ENCODE data around the gene UBTD1. TPM values are rescaled to one million over a fixed set of nuclear protein-coding genes. Genes with fewer than 3 reads are reported as not detected.
A peak's percentile ranks its signal among the peaks of the same experiment; 100 is the strongest.
"Not testable (repeated sequence)": the region's sequence is repeated elsewhere in the genome, so short reads cannot be mapped to it uniquely, and the experiment has no call there.

UBTD1 gene
- total and polyA plus RNA-seq, 7 experiments from 2014 or later: 0.94 to 4.2 (median 2.1) TPM

DNA sequence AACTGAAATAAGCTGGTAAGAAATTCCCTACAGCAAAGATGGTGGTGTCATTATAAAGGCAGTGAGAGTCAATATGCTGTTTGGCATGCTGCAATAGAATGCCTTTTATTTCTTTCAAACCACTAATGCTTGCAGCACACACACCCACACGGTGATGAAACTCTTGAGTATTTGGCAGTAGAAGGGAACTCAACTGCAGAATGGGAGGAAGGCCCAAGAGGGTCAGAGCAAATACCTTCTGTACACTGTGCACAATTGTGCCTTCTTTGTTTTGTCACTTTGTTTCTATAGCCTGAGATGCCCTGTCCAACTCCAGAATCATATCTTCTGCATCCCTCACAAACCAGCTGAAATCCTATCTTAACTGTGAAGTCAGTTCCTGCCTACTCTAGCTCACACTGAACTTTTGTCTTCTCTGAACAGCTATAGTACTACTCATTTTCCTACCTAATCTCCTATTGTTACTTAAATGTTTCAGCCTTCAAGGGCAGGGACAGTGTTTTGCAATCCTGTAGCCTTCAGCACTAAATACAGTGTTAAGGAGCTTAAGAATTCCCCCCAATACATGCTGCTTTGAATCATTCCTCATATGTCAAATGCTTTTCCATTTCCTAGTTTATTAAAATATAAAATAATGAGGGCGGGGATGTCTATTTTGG is 22.7 kb upstream of the UBTD1 start:
- Mint-ChIP-seq H3K4me3 (no peak overlapping the region), H3K4me1 (peaks cover 0 to 8% (median 0%) of the 10 kb centered on the region in 7 donors), H3K9me3 (peaks cover 0 to 5% (median 0%) of the 10 kb centered on the region in 11 donors), H3K27ac (peak overlapping the region in 3 of 9 donors; percentile 18 to 39 (median 36)), H3K27me3 (no peaks in the 10 kb centered on the region), H3K36me3 (peaks cover 14 to 70% (median 40%) of the 10 kb centered on the region in 5 donors)
- H3K4me1 ChIP-seq (ENCODE audit: control insufficient read depth in 2 of 2, insufficient read depth in 2 of 2, low read length in 2 of 2): no peaks in the 10 kb centered on the region
- H3K4me3 ChIP-seq (ENCODE audit: low read length): no peak overlapping the region
- DNase-seq (no peak), ATAC-seq (no peak)
- ChIA-PET POLR2A (interaction anchor here (0.5 to 1.4 kb wide), 2 partner anchors 148 to 637 kb away, joined by 3 to 8 read pairs; no protein-coding TSS in a partner anchor), CTCF (interaction anchor here (1.3 kb wide), 1 partner anchor 77 kb away, joined by 4 read pairs; no protein-coding TSS in a partner anchor)
- no peak overlapping the region for H3K27ac ChIP-seq (ENCODE audit: low read depth, low read length)
- H3K36me3 ChIP-seq (ENCODE audit: control insufficient read depth in 2 of 3, insufficient read depth in 3 of 3, low read length in 3 of 3): peaks cover 16 to 89% (median 38%) of the 10 kb centered on the region in 3 experiments
- no peaks in the 10 kb centered on the region for H3K27me3 ChIP-seq (ENCODE audit: control insufficient read depth in 2 of 2, insufficient read depth in 2 of 2, low read length in 2 of 2)
- intact Hi-C loops (cut with micrococcal nuclease): no loop called here
- H3K9me3 ChIP-seq (ENCODE audit: control insufficient read depth in 2 of 3, low read length in 3 of 3): no peaks in the 10 kb centered on the region

DNA sequence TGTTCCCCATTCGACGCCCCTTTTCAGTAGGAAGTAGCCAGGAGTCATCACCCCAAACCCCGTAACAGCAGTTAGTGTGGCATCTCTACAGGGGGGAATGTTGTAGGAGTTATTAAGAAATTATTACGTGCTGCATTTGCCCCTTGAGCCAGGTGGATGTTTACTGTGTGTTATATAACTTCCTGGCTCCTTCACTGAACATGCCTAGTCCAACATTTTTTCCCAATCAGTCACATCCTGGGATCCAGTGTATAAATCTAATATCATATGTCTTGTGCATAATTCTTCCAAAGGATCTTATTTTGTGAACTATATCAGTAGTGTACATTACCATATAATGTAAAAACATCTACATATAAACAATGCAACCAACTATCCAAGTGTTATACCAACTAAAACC is 19.3 kb upstream of the UBTD1 start:
- peaks cover 18 to 60% (median 30%) of the 10 kb centered on the region in 5 donors for H3K36me3 Mint-ChIP-seq
- H3K4me3 Mint-ChIP-seq; DNase-seq; ATAC-seq; H3K27me3 Mint-ChIP-seq; POLR2A ChIA-PET; H3K4me1 Mint-ChIP-seq; H3K27ac ChIP-seq (ENCODE audit: low read depth, low read length); H3K27me3 ChIP-seq (ENCODE audit: control insufficient read depth in 2 of 2, insufficient read depth in 2 of 2, low read length in 2 of 2); intact Hi-C loops (cut with micrococcal nuclease); H3K4me1 ChIP-seq (ENCODE audit: control insufficient read depth in 2 of 2, insufficient read depth in 2 of 2, low read length in 2 of 2); H3K9me3 ChIP-seq (ENCODE audit: control insufficient read depth in 2 of 3, low read length in 3 of 3); CTCF ChIA-PET; H3K4me3 ChIP-seq (ENCODE audit: low read length); H3K9me3 Mint-ChIP-seq: not testable (repeated sequence)
- H3K36me3 ChIP-seq (ENCODE audit: control insufficient read depth in 2 of 3, insufficient read depth in 3 of 3, low read length in 3 of 3): peaks cover 12 to 83% (median 29%) of the 10 kb centered on the region in 3 experiments
- H3K27ac Mint-ChIP-seq: peak overlapping the region in 2 of 9 donors; percentile 14

DNA sequence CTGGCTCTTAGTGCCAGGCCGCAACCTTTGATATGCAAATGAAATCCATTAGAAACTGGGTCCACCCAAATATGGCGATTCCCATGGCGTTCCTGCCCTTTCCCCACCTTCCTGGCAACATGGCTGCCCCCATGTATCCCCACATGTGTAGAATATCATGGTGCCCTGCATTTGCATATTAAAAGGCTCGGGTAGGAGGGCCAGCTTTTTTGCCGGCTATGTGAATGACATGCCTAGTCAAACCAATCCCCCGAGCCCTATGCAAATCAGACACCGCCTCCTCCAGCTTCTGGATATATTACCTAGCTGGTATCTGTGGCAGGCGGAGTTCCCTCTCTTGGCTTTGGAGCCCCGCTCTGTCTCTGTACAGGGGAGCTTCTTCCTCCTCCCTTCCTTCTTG is 18.8 kb upstream of the UBTD1 start:
- no peak for ATAC-seq
- H3K9me3 ChIP-seq (ENCODE audit: control insufficient read depth in 2 of 3, low read length in 3 of 3): no peaks in the 10 kb centered on the region
- Mint-ChIP-seq H3K4me1 (peaks cover 0 to 9% (median 3%) of the 10 kb centered on the region in 7 donors), H3K27ac (peak overlapping the region in 2 of 9 donors; percentile 8 to 54), H3K27me3 (no peaks in the 10 kb centered on the region), H3K36me3 (peaks cover 16 to 55% (median 27%) of the 10 kb centered on the region in 5 donors), H3K9me3 (peaks cover 0 to 3% (median 0%) of the 10 kb centered on the region in 11 donors), H3K4me3 (no peak overlapping the region)
- POLR2A ChIA-PET: interaction anchor here (0.6 kb wide), 1 partner anchor 370 kb away, joined by 3 read pairs; the partner anchor contains the start of gene GOLGA7B
- no peak overlapping the region for H3K27ac ChIP-seq (ENCODE audit: low read depth, low read length)
- peaks cover 12 to 78% (median 25%) of the 10 kb centered on the region in 3 experiments for H3K36me3 ChIP-seq (ENCODE audit: control insufficient read depth in 2 of 3, insufficient read depth in 3 of 3, low read length in 3 of 3)
- CTCF ChIA-PET: no interaction called here
- DNase-seq: no peak
- intact Hi-C loops (cut with micrococcal nuclease): no loop called here
- H3K4me3 ChIP-seq (ENCODE audit: low read length): no peak overlapping the region
- H3K4me1 ChIP-seq (ENCODE audit: control insufficient read depth in 2 of 2, insufficient read depth in 2 of 2, low read length in 2 of 2): no peaks in the 10 kb centered on the region
- H3K27me3 ChIP-seq (ENCODE audit: control insufficient read depth in 2 of 2, insufficient read depth in 2 of 2, low read length in 2 of 2): no peaks in the 10 kb centered on the region

DNA sequence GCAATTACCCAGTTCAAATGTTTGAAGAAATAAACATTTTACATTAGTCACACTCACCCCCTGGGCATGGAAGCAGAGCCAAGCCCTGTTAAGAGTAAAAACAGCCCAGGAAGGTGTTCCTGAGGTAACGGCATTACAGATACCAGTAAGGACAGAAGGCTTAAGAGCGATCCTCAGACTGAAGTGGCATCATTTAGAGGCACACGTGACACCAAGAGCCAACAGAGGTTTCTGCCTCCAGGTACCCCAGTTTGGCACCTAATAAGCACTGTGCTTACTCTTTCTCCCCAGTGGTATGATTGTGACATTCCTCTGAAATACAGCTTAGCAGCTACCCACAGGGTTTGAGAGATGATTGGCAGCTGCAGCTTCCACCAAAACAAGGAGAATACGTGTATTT is 17.7 kb upstream of the UBTD1 start:
- CTCF ChIA-PET: no interaction called here
- Mint-ChIP-seq H3K9me3 (no peaks in the 10 kb centered on the region), H3K36me3 (peaks cover 14 to 44% (median 21%) of the 10 kb centered on the region in 5 donors), H3K27ac (peak overlapping the region in 2 of 9 donors; percentile 32 to 38), H3K27me3 (no peaks in the 10 kb centered on the region), H3K4me3 (no peak overlapping the region), H3K4me1 (peaks cover under 1 to 11% (median 4%) of the 10 kb centered on the region in 7 donors)
- Histone ChIP-seq H3K4me1 (ENCODE audit: control insufficient read depth in 2 of 2, insufficient read depth in 2 of 2, low read length in 2 of 2) (no peaks in the 10 kb centered on the region), H3K4me3 (ENCODE audit: low read length) (no peak overlapping the region), H3K9me3 (ENCODE audit: control insufficient read depth in 2 of 3, low read length in 3 of 3) (no peaks in the 10 kb centered on the region), H3K36me3 (ENCODE audit: control insufficient read depth in 2 of 3, insufficient read depth in 3 of 3, low read length in 3 of 3) (peaks cover 12 to 69% (median 23%) of the 10 kb centered on the region in 3 experiments), H3K27ac (ENCODE audit: low read depth, low read length) (no peak overlapping the region), H3K27me3 (ENCODE audit: control insufficient read depth in 2 of 2, insufficient read depth in 2 of 2, low read length in 2 of 2) (no peaks in the 10 kb centered on the region)
- intact Hi-C loops (cut with micrococcal nuclease): no loop called here
- ATAC-seq: no peak
- POLR2A ChIA-PET: interaction anchor here (1.4 kb wide), 1 partner anchor 9 kb away, joined by 3 read pairs; no protein-coding TSS in a partner anchor
- DNase-seq: no peak

DNA sequence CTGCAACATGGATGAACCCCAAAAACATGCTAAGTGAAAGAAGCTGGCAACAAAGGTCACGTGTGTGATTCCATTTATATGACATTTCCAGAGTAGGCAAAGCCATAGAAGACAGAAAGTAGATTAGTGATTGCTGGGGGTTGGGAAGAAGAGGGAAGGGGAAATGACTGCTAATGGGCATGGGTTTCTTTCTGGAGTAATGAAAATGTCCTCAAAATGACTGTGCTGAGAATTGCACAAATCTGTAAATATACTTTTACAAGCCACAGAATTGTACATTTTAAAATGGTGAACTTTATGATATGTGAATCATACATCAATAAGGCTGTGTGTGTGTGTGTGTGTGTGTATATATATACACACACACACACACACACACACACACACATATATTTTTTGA is 16.3 kb upstream of the UBTD1 start:
- ATAC-seq: no peak
- Mint-ChIP-seq H3K36me3 (peaks cover 3 to 35% (median 15%) of the 10 kb centered on the region in 5 donors), H3K9me3 (no peaks in the 10 kb centered on the region), H3K4me3 (no peak overlapping the region), H3K27me3 (no peaks in the 10 kb centered on the region), H3K4me1 (peaks cover 1 to 16% (median 10%) of the 10 kb centered on the region in 7 donors), H3K27ac (no peak overlapping the region)
- Histone ChIP-seq H3K9me3 (ENCODE audit: control insufficient read depth in 2 of 3, low read length in 3 of 3) (no peaks in the 10 kb centered on the region), H3K4me1 (ENCODE audit: control insufficient read depth in 2 of 2, insufficient read depth in 2 of 2, low read length in 2 of 2) (no peaks in the 10 kb centered on the region), H3K4me3 (ENCODE audit: low read length) (no peak overlapping the region), H3K36me3 (ENCODE audit: control insufficient read depth in 2 of 3, insufficient read depth in 3 of 3, low read length in 3 of 3) (peaks cover 12 to 60% (median 15%) of the 10 kb centered on the region in 3 experiments), H3K27ac (ENCODE audit: low read depth, low read length) (no peak overlapping the region), H3K27me3 (ENCODE audit: control insufficient read depth in 2 of 2, insufficient read depth in 2 of 2, low read length in 2 of 2) (no peaks in the 10 kb centered on the region)
- no peak for DNase-seq
- POLR2A ChIA-PET: interaction anchor here (1.4 kb wide), 1 partner anchor 8 kb away, joined by 3 read pairs; no protein-coding TSS in a partner anchor
- CTCF ChIA-PET: interaction anchor here (0.7 kb wide), 1 partner anchor 42 kb away, joined by 4 read pairs; no protein-coding TSS in a partner anchor
- intact Hi-C loops (cut with micrococcal nuclease): loop anchor here in 1 of 2 donors (2.0 kb wide), 1 partner anchor 16 kb away; the partner anchor contains the start of genes MMS19 and UBTD1

DNA sequence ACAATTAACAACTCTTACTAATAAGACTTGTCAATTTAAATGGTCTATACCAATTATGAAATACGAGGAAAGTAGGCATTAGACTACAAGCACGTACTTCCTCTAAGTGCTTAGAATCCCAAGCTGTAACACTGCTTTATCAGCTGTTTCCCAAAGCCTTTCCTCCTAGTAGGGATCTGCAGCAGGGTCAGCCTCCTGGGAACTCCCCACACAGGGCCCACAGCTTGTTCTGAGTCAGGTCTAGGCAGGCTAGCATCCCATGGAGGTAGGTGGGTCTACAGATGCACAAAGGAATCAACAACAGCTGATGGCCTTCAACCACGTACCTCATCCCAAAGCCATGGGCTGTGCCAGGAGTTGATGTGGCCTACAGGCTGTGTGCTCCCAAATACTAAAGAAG is 15.2 kb upstream of the UBTD1 start:
- H3K9me3 Mint-ChIP-seq: no peaks in the 10 kb centered on the region
- no peaks in the 10 kb centered on the region for H3K9me3 ChIP-seq (ENCODE audit: control insufficient read depth in 2 of 3, low read length in 3 of 3)
- H3K27me3 Mint-ChIP-seq: no peaks in the 10 kb centered on the region
- DNase-seq: no peak
- no peak overlapping the region for H3K4me3 Mint-ChIP-seq
- peak overlapping the region in 2 of 9 donors; percentile 62 for H3K27ac Mint-ChIP-seq
- peaks cover 0 to 26% (median 13%) of the 10 kb centered on the region in 5 donors for H3K36me3 Mint-ChIP-seq
- POLR2A ChIA-PET: no interaction called here
- no peaks in the 10 kb centered on the region for H3K27me3 ChIP-seq (ENCODE audit: control insufficient read depth in 2 of 2, insufficient read depth in 2 of 2, low read length in 2 of 2)
- CTCF ChIA-PET: interaction anchor here (0.7 kb wide), 1 partner anchor 38 kb away, joined by 4 read pairs; no protein-coding TSS in a partner anchor
- ATAC-seq: no peak
- H3K4me1 ChIP-seq (ENCODE audit: control insufficient read depth in 2 of 2, insufficient read depth in 2 of 2, low read length in 2 of 2): no peaks in the 10 kb centered on the region
- no peak overlapping the region for H3K27ac ChIP-seq (ENCODE audit: low read depth, low read length)
- H3K4me3 ChIP-seq (ENCODE audit: low read length): no peak overlapping the region
- H3K36me3 ChIP-seq (ENCODE audit: control insufficient read depth in 2 of 3, insufficient read depth in 3 of 3, low read length in 3 of 3): peaks cover 9 to 49% (median 12%) of the 10 kb centered on the region in 3 experiments
- intact Hi-C loops (cut with micrococcal nuclease): loop anchor here in 1 of 2 donors (2.0 kb wide), 1 partner anchor 15 kb away; the partner anchor contains the start of genes MMS19 and UBTD1
- peaks cover 1 to 22% (median 14%) of the 10 kb centered on the region in 7 donors for H3K4me1 Mint-ChIP-seq
